NT2/D1 (cell line): ENCODE data around the gene NKX2-3.

Experiments used
- DNase-seq: peaks from one replicate; pipeline ENCODE4 v3.0.0-alpha.2; 2011; ENCODE audit warnings: low read depth, low spot score
- H3K27me3 ChIP-seq: 2 replicates; pipeline ENCODE4 v1.6.0; 2011; ENCODE audit warnings: mild to moderate bottlenecking; ENCODE audit not compliant: insufficient read length, insufficient read depth
- H3K36me3 ChIP-seq: 2 replicates; pipeline ENCODE4 v1.6.1; 2011; ENCODE audit warnings: mild to moderate bottlenecking, low read length, mixed read lengths; ENCODE audit not compliant: insufficient read depth, insufficient read length
- H3K4me1 ChIP-seq: 2 replicates; pipeline ENCODE4 v1.5.1; 2011; ENCODE audit not compliant: insufficient read depth, insufficient read length
- H3K4me3 ChIP-seq: 2 replicates; pipeline ENCODE4 v1.5.1; 2011; ENCODE audit warnings: low read depth; ENCODE audit not compliant: insufficient read length
- H3K9ac ChIP-seq: 2 replicates; pipeline ENCODE4 v1.6.0; 2011; ENCODE audit warnings: low read depth; ENCODE audit not compliant: insufficient read length
- H3K9me3 ChIP-seq: 2 replicates; pipeline ENCODE4 v1.5.1; 2011; ENCODE audit warnings: mild to moderate bottlenecking, low read length; ENCODE audit not compliant: insufficient read depth
- SUZ12 ChIP-seq: IDR thresholded peaks from 2 replicates; pipeline ENCODE4 v1.6.1; 2011; ENCODE audit not compliant: insufficient read length, insufficient read depth; ENCODE audit errors: extremely low read depth
- YY1 ChIP-seq: IDR thresholded peaks from 2 replicates; pipeline ENCODE4 v1.6.1; 2011; ENCODE audit not compliant: insufficient read length, insufficient read depth
- ZNF274 ChIP-seq: IDR thresholded peaks from 2 replicates; pipeline ENCODE4 v1.6.1; 2011; ENCODE audit warnings: mild to moderate bottlenecking, low read depth, low read length

NKX2-3 gene

DNA sequence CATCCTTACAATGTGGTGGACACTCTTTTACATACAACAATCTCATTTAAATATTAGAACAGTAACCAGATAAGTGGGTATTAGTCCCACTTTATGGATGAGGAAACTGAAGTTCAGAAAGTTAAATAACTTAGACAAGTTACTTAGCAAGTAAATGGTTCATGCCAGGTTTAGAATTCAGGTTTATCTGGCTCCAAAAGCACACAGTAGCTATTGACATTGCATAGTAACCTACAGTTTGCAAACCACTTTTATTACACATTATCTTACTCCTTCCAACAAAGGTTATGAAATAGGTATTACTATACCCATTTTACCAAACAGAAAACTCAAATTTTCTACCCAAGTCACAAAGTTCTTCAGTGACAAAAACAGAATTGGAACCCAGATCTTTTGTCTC lies 19.7 kb upstream of the NKX2-3 start:
- H3K36me3 ChIP-seq: no peaks in the 10 kb centered on the region

DNA sequence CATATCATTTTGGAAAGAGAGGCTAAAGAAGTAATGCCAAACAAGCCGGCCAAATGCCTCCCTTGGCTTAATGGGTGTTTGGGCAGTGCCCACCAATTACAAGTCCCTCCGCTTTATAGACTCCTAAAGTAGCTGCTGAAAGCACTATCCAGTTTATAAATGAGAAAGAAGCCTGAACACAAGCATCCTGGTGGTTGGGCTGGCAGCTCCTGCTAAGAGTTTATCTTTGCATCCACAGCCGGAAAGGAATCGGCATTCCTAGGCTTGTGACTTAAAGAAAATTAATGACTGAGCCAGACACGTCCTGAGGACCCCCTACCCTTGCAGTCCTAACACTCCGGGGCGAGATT lies 13.1 kb upstream of the NKX2-3 start:
- TF ChIP-seq SUZ12 (no peak), ZNF274 (no peak), YY1 (no peak)
- Histone ChIP-seq H3K9ac (no peak overlapping the region), H3K4me3 (no peak overlapping the region), H3K4me1 (peaks cover 5% of the 10 kb centered on the region), H3K9me3 (no peaks in the 10 kb centered on the region), H3K27me3 (peaks cover 87% of the 10 kb centered on the region), H3K36me3 (no peaks in the 10 kb centered on the region)
- no peak for DNase-seq

More for the DNA sequence above, 19.7 kb upstream of the NKX2-3 start:
- Histone ChIP-seq H3K4me3 (no peak overlapping the region), H3K9ac (no peak overlapping the region), H3K27me3 (peaks cover 54% of the 10 kb centered on the region), H3K9me3 (no peaks in the 10 kb centered on the region), H3K4me1 (no peaks in the 10 kb centered on the region)
- DNase-seq: no peak
- TF ChIP-seq ZNF274: no peak
- TF ChIP-seq YY1: no peak
- TF ChIP-seq SUZ12: no peak

DNA sequence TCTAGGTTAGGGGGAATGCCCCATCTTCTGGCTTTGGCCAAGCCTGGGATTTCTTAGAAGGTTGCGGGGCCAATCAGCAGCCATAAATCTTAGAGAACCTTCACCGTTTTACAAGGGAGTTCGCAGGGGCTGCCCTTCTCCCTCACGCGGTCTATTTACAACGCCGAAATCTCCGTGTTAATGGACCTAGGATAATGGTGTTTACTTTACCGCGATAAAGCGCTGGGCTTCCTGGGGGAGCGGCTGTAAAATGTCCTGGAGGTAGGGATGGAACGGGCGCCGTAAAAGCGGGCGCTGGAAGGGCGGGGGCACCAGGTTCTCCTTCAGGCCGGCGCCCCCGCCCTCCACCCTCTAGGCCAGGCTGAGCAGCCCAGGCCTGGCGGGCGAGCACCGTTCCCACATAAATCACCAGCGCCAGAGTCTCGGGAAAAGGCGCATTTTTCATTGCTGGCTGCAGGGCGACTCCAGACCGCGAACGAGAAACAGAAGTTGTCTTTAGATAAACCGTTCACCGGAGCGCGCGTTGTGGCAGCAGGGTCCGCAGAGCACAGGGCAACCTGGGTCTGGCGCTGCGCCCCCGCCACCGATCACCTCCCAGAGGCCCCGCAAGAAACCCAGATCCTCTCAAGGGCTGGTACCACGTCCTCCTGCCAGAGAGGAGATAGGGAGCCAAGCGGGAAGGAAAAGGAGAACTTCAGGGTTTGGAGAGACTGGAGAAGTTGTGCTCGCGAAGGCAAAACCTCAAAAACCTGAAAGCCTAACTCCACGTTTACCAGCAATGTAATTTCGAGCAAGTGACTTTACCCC lies 12.5 kb upstream of the NKX2-3 start:
- TF ChIP-seq ZNF274 (no peak), YY1 (no peak), SUZ12 (peak; percentile 21)

DNA sequence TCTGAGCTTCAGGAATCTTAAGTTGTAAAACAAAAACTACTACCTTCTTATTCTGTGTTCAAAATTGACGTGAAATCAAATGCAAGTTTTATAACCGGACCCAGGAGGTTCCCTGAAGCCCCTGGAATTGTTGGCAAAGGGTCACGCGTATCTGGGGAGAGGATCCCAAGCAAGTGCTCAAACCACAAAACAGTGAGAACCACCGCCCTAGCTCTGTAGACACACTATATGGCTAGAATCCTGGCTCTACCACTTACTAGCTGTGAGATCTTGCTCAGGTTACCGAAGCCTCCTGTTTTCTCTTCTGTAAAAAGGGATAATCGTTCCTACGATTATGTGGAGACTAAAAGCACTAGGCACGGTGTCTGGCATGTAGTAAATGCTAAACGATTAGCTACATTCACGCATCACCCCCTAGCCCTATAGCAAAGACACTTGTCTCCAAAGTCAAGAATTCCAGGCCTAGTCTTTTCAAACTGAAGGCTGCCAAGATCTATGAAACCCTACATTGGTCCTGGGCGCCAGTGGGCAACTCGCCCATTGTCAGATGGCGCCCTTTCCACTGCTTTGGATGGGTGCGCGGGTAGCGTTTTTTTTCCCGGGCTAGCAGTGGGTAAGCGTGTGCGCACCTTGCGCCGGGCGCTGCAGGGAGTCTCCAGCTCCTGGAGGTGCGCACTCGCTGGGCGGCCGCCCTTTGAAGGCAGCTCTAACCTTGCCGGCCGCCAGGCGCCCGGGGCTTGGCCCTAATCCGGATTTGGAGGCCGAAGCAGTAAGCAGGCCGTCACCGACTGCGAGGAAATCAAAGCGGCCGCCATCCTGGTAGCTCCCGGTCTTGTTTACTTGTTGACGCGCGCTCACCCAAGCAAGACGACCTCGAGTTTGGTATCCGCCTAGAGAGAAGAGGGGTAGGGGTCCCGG lies 11.6 kb upstream of the NKX2-3 start:
- H3K9ac ChIP-seq: no peak overlapping the region
- peaks cover 5% of the 10 kb centered on the region for H3K4me1 ChIP-seq
- H3K27me3 ChIP-seq: peaks cover 88% of the 10 kb centered on the region
- TF ChIP-seq YY1 (no peak), ZNF274 (no peak), SUZ12 (peak; percentile 73)
- DNase-seq: no peak
- H3K4me3 ChIP-seq: no peak overlapping the region
- no peaks in the 10 kb centered on the region for H3K36me3 ChIP-seq
- no peaks in the 10 kb centered on the region for H3K9me3 ChIP-seq

More for the DNA sequence above, 12.5 kb upstream of the NKX2-3 start:
- Histone ChIP-seq H3K36me3 (no peaks in the 10 kb centered on the region), H3K9me3 (no peaks in the 10 kb centered on the region), H3K9ac (no peak overlapping the region), H3K27me3 (peaks cover 87% of the 10 kb centered on the region), H3K4me3 (no peak overlapping the region), H3K4me1 (peaks cover 5% of the 10 kb centered on the region)
- no peak for DNase-seq

DNA sequence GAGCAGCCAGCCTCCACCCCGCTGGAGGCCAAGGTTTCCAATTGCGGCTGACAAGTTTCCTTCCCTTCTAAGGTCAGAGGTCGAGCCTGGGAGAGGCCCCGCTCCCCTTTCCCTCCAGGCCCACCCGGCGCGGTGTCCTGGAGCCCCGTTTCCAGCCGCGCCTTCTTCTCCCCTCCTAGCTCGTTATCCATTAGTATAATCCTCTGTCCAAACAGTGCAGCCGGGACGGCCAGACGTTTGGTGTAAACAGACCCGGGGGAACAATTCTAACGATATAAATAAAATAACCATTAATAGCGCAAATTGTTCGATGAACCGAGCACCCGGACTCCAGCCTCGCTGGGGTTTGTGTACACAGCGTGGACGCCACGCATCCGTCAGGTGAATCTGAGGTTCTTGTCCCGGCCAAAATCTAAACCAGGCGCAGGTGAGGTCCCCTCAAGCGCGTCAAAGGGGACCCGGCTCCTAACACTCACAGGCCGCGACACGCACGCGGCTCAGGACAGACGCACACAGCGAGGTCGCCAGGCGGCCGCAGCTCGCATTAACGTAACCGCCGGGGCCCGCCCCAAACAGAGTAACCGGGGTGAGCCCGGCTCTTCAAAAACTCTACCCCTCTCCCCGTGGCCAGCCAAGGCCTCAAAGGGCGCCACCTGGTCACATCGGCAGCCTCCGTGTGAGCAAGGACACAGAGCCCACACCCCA lies 10.8 kb upstream of the NKX2-3 start:
- Histone ChIP-seq H3K27me3 (peaks cover 93% of the 10 kb centered on the region), H3K4me1 (peaks cover 5% of the 10 kb centered on the region), H3K4me3 (no peak overlapping the region), H3K36me3 (no peaks in the 10 kb centered on the region), H3K9ac (no peak overlapping the region), H3K9me3 (no peaks in the 10 kb centered on the region)
- TF ChIP-seq YY1 (no peak), SUZ12 (peak; percentile 53), ZNF274 (no peak)
- no peak for DNase-seq

DNA sequence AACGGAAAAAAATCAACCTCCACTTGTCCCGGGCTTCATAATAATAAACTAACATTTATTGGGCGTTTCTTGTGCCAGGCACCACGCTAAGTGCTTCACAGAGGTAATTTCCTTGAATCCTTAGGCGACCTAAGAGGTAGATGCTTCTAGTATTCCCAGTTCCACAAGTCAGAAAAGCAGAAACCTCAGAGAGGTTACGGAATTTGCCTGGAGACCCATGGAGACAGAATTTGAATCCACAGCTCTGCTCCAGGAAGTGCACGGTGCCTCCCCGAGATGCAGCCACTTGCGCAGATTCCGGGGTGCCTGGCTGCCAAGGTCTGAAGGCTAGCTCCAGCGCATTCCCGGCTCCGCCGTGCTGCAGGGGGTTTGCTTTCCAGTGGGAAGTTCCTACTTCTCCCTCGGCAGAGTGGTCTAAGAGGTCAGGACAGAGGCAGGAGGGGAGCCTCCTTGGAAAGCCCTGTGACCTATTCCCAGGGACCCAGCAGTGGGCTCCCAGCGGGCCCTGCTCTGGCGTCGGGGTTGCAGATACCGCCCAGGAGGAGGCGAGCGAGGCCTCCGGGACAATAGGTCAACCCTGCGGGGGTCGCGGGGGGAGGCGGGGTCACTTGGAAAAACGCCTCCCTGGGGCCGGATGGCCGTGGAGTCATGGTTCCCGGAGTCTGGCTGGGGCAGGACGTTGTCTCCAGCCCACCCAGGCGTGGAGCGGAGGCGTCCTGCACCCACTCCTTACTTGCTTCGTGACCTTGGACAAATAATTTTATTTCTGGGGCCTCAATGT lies 10.1 kb upstream of the NKX2-3 start:
- no peak for DNase-seq
- H3K4me1 ChIP-seq: peaks cover 8% of the 10 kb centered on the region
- peak overlapping the region; percentile 35 for H3K4me3 ChIP-seq
- TF ChIP-seq YY1 (no peak), ZNF274 (no peak), SUZ12 (peak; percentile 47)
- H3K9ac ChIP-seq: no peak overlapping the region
- no peaks in the 10 kb centered on the region for H3K9me3 ChIP-seq
- peaks cover 96% of the 10 kb centered on the region for H3K27me3 ChIP-seq
- no peaks in the 10 kb centered on the region for H3K36me3 ChIP-seq
